A549 treated with GW870086 at 1 μM for 4 hours (cell line): ENCODE results near the gene CELA1. TPM values are rescaled to one million over a fixed set of nuclear protein-coding genes. Genes with fewer than 3 reads are reported as not detected.

Experiments
- total RNA-seq: library from RNA; stranded (reverse); fragments of 200-300 nt; extraction: Qiagen RNA extraction; gene quantifications from 5 replicates; pipeline ENCODE4 v1.2.3, GENCODE V29; 2022; ENCODE audit warnings: low read depth

Gene CELA1
- total RNA-seq: not detected in 5 replicates

DNA sequence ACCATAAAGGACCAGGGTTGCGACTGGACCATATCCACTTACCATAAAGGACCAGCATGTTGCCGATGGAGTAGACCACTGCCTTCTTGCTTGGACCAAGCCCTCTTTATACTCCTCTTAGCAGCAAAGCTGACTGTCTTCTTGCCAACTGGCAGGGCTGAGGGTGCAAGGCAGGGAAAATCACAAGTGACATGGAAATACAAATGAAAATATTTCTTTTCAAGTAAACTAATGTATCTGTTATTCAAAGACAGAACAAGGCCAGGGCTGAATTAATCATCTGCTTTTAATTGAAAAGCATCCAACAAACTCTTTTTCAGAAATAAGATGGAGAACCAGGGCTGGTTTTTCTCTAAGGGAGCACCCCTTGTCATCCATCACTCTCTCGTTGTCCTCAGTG is at the start of gene CELA1:
CELA1 (minus strand) TSS at position 99 of the 400 bp plus-strand sequence; CDS start at position 58, 41 bp downstream.

GRCh38 chr12:51391283-51392123 is 45.0 kb upstream of the CELA1 start, which contains the start of gene GALNT6:
GALNT6 (minus strand) TSS chr12:51391406; CDS start chr12:51379781, 11,625 bp downstream.

GRCh38 chr12:51323966-51324895 is 22.2 kb downstream of the CELA1 start, which contains the start of gene BIN2:
BIN2 (minus strand) TSS chr12:51324174; CDS start chr12:51324102, 72 bp downstream.

Other genes with a start within 250 kb of the CELA1 start
- gene TFCP2, start 173.5 kb downstream of the CELA1 start, total RNA-seq: 18.0 to 21.3 TPM (median 20.3 TPM) in 5 replicates
- 1.2 to 2.8 TPM (median 2.1 TPM) in 5 replicates for gene POU6F1, start 128.6 kb downstream of the CELA1 start, total RNA-seq
- 302 to 342 TPM (median 331 TPM) in 5 replicates for gene DAZAP2, start 107.9 kb downstream of the CELA1 start, total RNA-seq
- gene SMAGP, start 76.3 kb downstream of the CELA1 start, total RNA-seq: 27.0 to 32.8 TPM (median 31.8 TPM) in 5 replicates
- gene BIN2, start 22.5 kb downstream of the CELA1 start, total RNA-seq: 0.14 to 0.18 TPM (median 0.17 TPM) in 3 of 5 replicates, not detected in the others
- 2.8 to 3.7 TPM (median 3.4 TPM) in 5 replicates for gene GALNT6, start 44.7 kb upstream of the CELA1 start, total RNA-seq
- gene SLC4A8, start 78.2 kb upstream of the CELA1 start, total RNA-seq: 0.67 to 2.7 TPM (median 1.3 TPM) in 5 replicates
- 1.2 to 1.7 TPM (median 1.5 TPM) in 5 replicates for gene SCN8A, start 244.6 kb upstream of the CELA1 start, total RNA-seq